DND-41 (cell line): ENCODE measurements around the gene METTL15.
"Not testable (repeated sequence)": the region's sequence is repeated elsewhere in the genome, so short reads cannot be mapped to it uniquely, and the experiment has no call there.

Source experiments
- ATAC-seq: fragments of 200-7000 bp; cut with Tn5 transposase; 3 replicates; pipeline ENCODE4 v1.9.1; 2021; ENCODE audit warnings: low read depth; ENCODE audit not compliant: insufficient read depth
- DNase-seq: peaks from one replicate; pipeline ENCODE4 v3.0.0-alpha.2; 2020
- H2AFZ ChIP-seq: 2 replicates; pipeline ENCODE4 v1.6.0; 2012; ENCODE audit warnings: low read depth, low read length
- H3K27ac ChIP-seq: 2 replicates; pipeline ENCODE4 v1.5.1; 2012; ENCODE audit warnings: low read length, inconsistent platforms
- H3K27me3 ChIP-seq: fragments of 200-600 bp; sonication (generic); 2 replicates; pipeline ENCODE4 v1.6.0; 2012; ENCODE audit warnings: low read length, mild to moderate bottlenecking, inconsistent platforms; ENCODE audit not compliant: insufficient read depth, poor library complexity
- H3K36me3 ChIP-seq: 2 replicates; pipeline ENCODE4 v1.5.1; 2012; ENCODE audit warnings: low read length, inconsistent platforms; ENCODE audit not compliant: insufficient read depth
- H3K4me1 ChIP-seq: 2 replicates; pipeline ENCODE4 v1.5.1; 2012; ENCODE audit warnings: mild to moderate bottlenecking, low read length; ENCODE audit not compliant: insufficient read depth
- H3K4me2 ChIP-seq: 2 replicates; pipeline ENCODE4 v1.6.0; 2012; ENCODE audit warnings: mild to moderate bottlenecking, moderate library complexity, low read length, inconsistent platforms; ENCODE audit not compliant: insufficient read depth
- H3K4me3 ChIP-seq, 2 experiments: fragments of 200-600 bp in 1 of 2; shearing (Covaris generic) in 1 of 2; 2 replicates each; pipeline ENCODE4 v1.5.1; 2012 to 2016; ENCODE audit warnings: inconsistent platforms in 2 of 2, low read length in 2 of 2, mild to moderate bottlenecking in 2 of 2, low read depth in 1 of 2, moderate library complexity in 1 of 2
- H3K79me2 ChIP-seq: 2 replicates; pipeline ENCODE4 v1.6.0; 2012; ENCODE audit warnings: low read length, inconsistent platforms; ENCODE audit not compliant: insufficient read depth
- H3K9ac ChIP-seq: 2 replicates; pipeline ENCODE4 v1.6.0; 2012; ENCODE audit warnings: low read depth, mild to moderate bottlenecking, inconsistent platforms, low read length, moderate library complexity
- H3K9me3 ChIP-seq: 2 replicates; pipeline ENCODE4 v1.5.1; 2012; ENCODE audit warnings: low read length, moderate library complexity, mild to moderate bottlenecking, inconsistent platforms; ENCODE audit not compliant: insufficient read depth, severe bottlenecking
- H4K20me1 ChIP-seq: 2 replicates; pipeline ENCODE4 v1.6.0; 2012; ENCODE audit warnings: low read length; ENCODE audit not compliant: insufficient read depth
- CTCF ChIP-seq: IDR thresholded peaks from 2 replicates; pipeline ENCODE4 v1.5.1; 2012; ENCODE audit warnings: borderline replicate concordance, low read length, moderate library complexity, mild to moderate bottlenecking; ENCODE audit not compliant: poor library complexity, severe bottlenecking; ENCODE audit errors: extremely low read depth
- EZH2 ChIP-seq: IDR thresholded peaks from 3 replicates; pipeline ENCODE4 v1.6.1; 2012; ENCODE audit warnings: borderline replicate concordance, low read depth, mild to moderate bottlenecking, moderate library complexity, low read length, inconsistent platforms; ENCODE audit not compliant: severe bottlenecking

The METTL15 gene

GRCh38 chr11:28268925-28269324, 160.7 kb downstream of the METTL15 start:
- no peak overlapping the region for H2AFZ ChIP-seq
- no peak overlapping the region for H3K27ac ChIP-seq
- no peak overlapping the region for H3K4me3 ChIP-seq

GRCh38 chr11:28269586-28269985, 161.4 kb downstream of the METTL15 start:
- no peak for TF ChIP-seq CTCF
- TF ChIP-seq EZH2 = no peak
- Histone ChIP-seq H3K36me3 (no peaks in the 10 kb centered on the region), H3K27ac (no peak overlapping the region), H3K27me3 (no peaks in the 10 kb centered on the region), H3K79me2 (no peaks in the 10 kb centered on the region), H2AFZ (no peak overlapping the region), H3K4me3 (no peak overlapping the region), H3K4me1 (no peaks in the 10 kb centered on the region), H3K9me3 (no peaks in the 10 kb centered on the region), H3K9ac (no peak overlapping the region), H3K4me2 (no peak overlapping the region), H4K20me1 (no peaks in the 10 kb centered on the region)
- no peak for DNase-seq
- ATAC-seq = no peak

More at GRCh38 chr11:28268925-28269324, 160.7 kb downstream of the METTL15 start:
- H3K79me2 ChIP-seq = no peaks in the 10 kb centered on the region
- no peaks in the 10 kb centered on the region for H3K9me3 ChIP-seq
- H3K4me1 ChIP-seq = no peaks in the 10 kb centered on the region
- no peak for TF ChIP-seq EZH2
- no peak for TF ChIP-seq CTCF
- no peak overlapping the region for H3K4me2 ChIP-seq
- no peak for DNase-seq
- no peaks in the 10 kb centered on the region for H4K20me1 ChIP-seq
- no peak overlapping the region for H3K9ac ChIP-seq
- H3K27me3 ChIP-seq = no peaks in the 10 kb centered on the region
- no peaks in the 10 kb centered on the region for H3K36me3 ChIP-seq
- ATAC-seq = no peak

GRCh38 chr11:28272247-28272646, 164.1 kb downstream of the METTL15 start:
- not testable (repeated sequence) for H3K27me3 ChIP-seq, H4K20me1 ChIP-seq, H3K4me1 ChIP-seq, H3K27ac ChIP-seq, H3K79me2 ChIP-seq, H3K4me2 ChIP-seq, H3K9me3 ChIP-seq, ATAC-seq, H3K4me3 ChIP-seq, H3K36me3 ChIP-seq, H3K9ac ChIP-seq, DNase-seq, H2AFZ ChIP-seq

GRCh38 chr11:28274216-28274615, 166.0 kb downstream of the METTL15 start:
- H3K27me3 ChIP-seq = no peaks in the 10 kb centered on the region
- H3K36me3 ChIP-seq = no peaks in the 10 kb centered on the region
- TF ChIP-seq EZH2 (no peak), CTCF (no peak)
- no peak overlapping the region for H3K9ac ChIP-seq
- no peaks in the 10 kb centered on the region for H3K9me3 ChIP-seq
- ATAC-seq = no peak
- H3K4me1 ChIP-seq = no peaks in the 10 kb centered on the region
- no peaks in the 10 kb centered on the region for H3K79me2 ChIP-seq
- H3K4me2 ChIP-seq = no peak overlapping the region
- H2AFZ ChIP-seq = no peak overlapping the region
- H3K4me3 ChIP-seq = no peak overlapping the region
- no peak for DNase-seq
- H3K27ac ChIP-seq = no peak overlapping the region
- H4K20me1 ChIP-seq = no peaks in the 10 kb centered on the region
